H1 (cell line): ENCODE results near the gene SLC38A7. TPM values are rescaled to one million over a fixed set of nuclear protein-coding genes. Genes with fewer than 3 reads are reported as not detected.

Experiments used
- BACH1 ChIP-seq: IDR thresholded peaks from 2 replicates; pipeline ENCODE4 v1.6.1; 2012; ENCODE audit warnings: low read length, improper control_type of control experiment
- EZH2 ChIP-seq: fragments of 200-600 bp; sonication (generic); IDR thresholded peaks from 2 replicates; pipeline ENCODE4 v1.7.1; 2012; ENCODE audit warnings: low read depth, mild to moderate bottlenecking, moderate library complexity, low read length, inconsistent platforms; ENCODE audit not compliant: severe bottlenecking
- KDM1A ChIP-seq: fragments of 200-600, 300-600 bp; sonication (generic); IDR thresholded peaks from 2 replicates; pipeline ENCODE4 v1.7.1; 2016; ENCODE audit warnings: mild to moderate bottlenecking, low read length, borderline replicate concordance
- KDM4A ChIP-seq: IDR thresholded peaks from one replicate; pipeline ENCODE4 v1.7.1; 2012; ENCODE audit warnings: low read depth, mild to moderate bottlenecking, moderate library complexity, low read length, inconsistent platforms; ENCODE audit not compliant: severe bottlenecking
- MAFK ChIP-seq: IDR thresholded peaks from 2 replicates; pipeline ENCODE4 v1.6.1; 2012; ENCODE audit warnings: low read depth, mild to moderate bottlenecking, improper control_type of control experiment, low read length
- PHF8 ChIP-seq: fragments of 200-600 bp; sonication (generic); conservative IDR thresholded peaks from 2 replicates; pipeline ENCODE4 v1.7.1; 2012; ENCODE audit warnings: low read depth, mild to moderate bottlenecking, inconsistent platforms, low read length, moderate library complexity
- RFX5 ChIP-seq: IDR thresholded peaks from 2 replicates; pipeline ENCODE4 v1.6.1; 2011; ENCODE audit warnings: low read depth, low read length, improper control_type of control experiment, borderline replicate concordance
- SP2 ChIP-seq: IDR thresholded peaks from 2 replicates; pipeline ENCODE4 v1.6.1; 2012; ENCODE audit warnings: mild to moderate bottlenecking, low read length, inconsistent platforms
- ZNF274 ChIP-seq: IDR thresholded peaks from 2 replicates; pipeline ENCODE4 v1.7.0; 2012; ENCODE audit warnings: low read length, borderline replicate concordance; ENCODE audit errors: extremely low read depth
- polyA plus RNA-seq, 7 experiments: library from polyadenylated mRNA; depleted of rRNA in 3 of 7; stranded (reverse) in 5 of 7; unstranded in 2 of 7; fragments of >200 nt in 5 of 7; fragments of 200-250 nt in 2 of 7; gene quantifications; 1 replicate in 5 of 7; 2 replicates in 1 of 7; 4 replicates in 1 of 7; pipeline versions ENCODE4 v1.2.1 to v1.2.3, GENCODE V29; 2011 to 2013; ENCODE audit warnings: missing spikeins in 2 of 7, mixed read lengths in 2 of 7
- total RNA-seq: library from RNA; stranded (reverse); fragmentation: NEBNext Ultra II Directional; extraction: Animal tissue kit (Norgen Biotek cat#: 25700); gene quantifications from 2 replicates; pipeline ENCODE4 v1.2.1, GENCODE V29; 2021
- TF ChIP-seq, protein P1 (sequence below): IDR thresholded peaks from 2 replicates; pipeline ENCODE4 v1.6.1; 2011; ENCODE audit warnings: low read depth, mild to moderate bottlenecking, low read length; ENCODE audit not compliant: insufficient read depth

The SLC38A7 gene
- total and polyA plus RNA-seq, 2 of the 8 experiments (the other 6 are each of a cell fraction or from before 2014, with no cell fraction given) = 26.7 to 28.0 TPM

DNA sequence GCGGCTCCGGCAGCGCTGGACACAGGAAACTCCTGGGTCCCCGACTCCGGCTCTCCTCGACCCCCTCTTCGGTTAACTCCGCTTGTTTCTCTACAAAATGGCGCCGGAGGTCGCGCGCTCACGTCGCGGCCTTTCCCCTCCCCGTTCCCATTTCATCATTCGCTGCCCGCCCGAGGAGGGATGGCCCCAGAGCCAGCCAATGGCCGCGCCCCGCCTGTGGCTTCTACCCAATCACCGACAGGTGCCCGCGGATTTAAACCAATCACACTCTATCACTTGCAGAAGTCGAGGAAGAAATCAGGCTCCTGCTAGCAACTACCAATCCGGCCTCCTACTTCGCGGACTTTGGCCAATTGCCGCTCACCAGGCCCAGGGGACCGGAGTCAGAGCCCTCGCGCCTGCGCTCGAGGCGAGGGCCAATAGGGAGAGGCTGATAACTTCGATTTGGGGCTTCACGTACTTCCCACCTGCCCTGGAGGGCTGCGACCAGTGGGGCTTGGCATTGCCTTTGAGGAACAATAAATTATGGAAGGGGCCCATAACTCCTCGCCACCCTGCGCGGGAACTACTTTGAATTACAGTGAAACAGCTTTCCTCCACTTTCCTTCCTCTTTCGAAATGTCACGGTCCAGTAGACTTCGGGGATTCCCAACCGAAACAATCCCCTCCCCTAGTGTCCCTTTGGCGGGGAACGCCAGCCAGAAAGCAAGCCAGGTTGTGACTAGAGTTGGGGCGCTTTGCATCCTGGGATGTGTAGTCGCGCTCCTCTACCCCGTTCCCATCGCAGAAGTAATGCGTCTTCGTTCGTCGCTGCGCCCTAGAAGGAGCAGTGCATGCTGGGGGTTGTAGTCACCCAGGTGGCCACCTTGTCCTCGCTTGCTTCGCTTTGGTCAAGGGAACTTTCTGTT, 54.6 kb downstream of the SLC38A7 start, which contains the start of gene CNOT1 (continued):
- TF ChIP-seq, protein P1, sequence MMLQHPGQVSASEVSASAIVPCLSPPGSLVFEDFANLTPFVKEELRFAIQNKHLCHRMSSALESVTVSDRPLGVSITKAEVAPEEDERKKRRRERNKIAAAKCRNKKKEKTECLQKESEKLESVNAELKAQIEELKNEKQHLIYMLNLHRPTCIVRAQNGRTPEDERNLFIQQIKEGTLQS = peak; percentile 93
- peak; percentile 70 for TF ChIP-seq PHF8
- peak; percentile 78 for TF ChIP-seq RFX5
- TF ChIP-seq KDM4A = peak; percentile 70
- no peak for TF ChIP-seq EZH2
- 0 out of 2 replicates have a peak, but pooled peaks have one; percentile 16 for TF ChIP-seq MAFK
- TF ChIP-seq KDM1A = no peak
- TF ChIP-seq SP2 = peak; percentile 69
- TF ChIP-seq ZNF274 = no peak
- TF ChIP-seq BACH1 = no peak
